Measurements from ENCODE around the gene PPP5C.
"Not testable (repeated sequence)": the region's sequence is repeated elsewhere in the genome, so short reads cannot be mapped to it uniquely, and the experiment has no call there.

PPP5C gene

DNA sequence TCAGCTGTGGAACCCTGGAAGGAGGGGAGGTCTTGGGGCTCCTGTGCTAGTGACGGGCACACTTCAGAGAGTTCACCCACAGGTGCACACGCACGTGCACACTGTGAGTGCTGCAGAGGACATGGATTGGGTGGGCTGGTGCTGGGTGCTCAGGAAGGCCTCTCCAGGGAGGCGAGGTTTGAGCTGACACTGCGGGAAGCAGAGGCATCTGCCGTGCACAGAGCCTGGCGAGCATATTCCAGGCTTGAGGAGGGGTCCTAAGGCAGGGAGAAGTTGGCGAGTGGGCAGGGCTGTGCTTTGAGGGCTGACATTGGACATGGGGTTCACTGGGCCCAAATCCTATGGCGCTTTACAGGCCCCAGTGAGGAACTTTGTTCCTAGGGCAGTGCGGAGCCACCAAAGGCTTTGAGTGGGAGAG is 40.8 kb downstream of the PPP5C start:
- DNase-seq, result no peak

DNA sequence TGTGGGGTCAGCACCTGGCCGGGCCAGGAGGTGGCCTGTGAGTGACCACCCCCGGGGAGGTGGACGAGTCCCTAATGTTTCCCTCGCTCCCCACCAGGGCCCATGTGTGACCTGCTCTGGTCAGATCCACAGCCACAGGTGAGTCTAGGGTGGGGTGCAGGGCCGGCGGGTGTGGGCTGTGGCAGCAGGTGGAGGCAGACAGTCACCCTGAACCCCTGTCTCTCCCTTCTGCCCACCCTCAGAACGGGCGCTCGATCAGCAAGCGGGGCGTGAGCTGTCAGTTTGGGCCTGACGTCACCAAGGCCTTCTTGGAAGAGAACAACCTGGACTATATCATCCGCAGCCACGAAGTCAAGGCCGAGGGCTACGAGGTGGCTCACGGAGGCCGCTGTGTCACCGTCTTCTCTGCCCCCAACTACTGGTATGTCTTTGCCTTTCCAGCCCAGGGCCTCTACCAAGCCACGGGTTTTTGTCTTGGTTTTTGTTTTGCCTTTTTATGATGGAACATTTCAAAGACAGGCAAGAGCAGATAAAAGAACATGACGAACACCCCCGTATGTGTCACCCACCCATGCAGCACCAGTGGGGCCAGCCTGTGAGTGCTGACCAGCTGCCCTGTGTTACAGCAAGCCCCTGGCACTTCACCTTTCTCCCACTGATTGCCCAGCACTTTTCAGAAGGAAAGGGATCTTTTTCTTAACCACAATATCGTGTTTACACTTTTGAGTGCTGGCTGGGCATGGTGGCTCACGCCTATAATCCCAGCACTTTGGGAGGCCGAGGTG is 41.6 kb downstream of the PPP5C start:
- no peak for DNase-seq

DNA sequence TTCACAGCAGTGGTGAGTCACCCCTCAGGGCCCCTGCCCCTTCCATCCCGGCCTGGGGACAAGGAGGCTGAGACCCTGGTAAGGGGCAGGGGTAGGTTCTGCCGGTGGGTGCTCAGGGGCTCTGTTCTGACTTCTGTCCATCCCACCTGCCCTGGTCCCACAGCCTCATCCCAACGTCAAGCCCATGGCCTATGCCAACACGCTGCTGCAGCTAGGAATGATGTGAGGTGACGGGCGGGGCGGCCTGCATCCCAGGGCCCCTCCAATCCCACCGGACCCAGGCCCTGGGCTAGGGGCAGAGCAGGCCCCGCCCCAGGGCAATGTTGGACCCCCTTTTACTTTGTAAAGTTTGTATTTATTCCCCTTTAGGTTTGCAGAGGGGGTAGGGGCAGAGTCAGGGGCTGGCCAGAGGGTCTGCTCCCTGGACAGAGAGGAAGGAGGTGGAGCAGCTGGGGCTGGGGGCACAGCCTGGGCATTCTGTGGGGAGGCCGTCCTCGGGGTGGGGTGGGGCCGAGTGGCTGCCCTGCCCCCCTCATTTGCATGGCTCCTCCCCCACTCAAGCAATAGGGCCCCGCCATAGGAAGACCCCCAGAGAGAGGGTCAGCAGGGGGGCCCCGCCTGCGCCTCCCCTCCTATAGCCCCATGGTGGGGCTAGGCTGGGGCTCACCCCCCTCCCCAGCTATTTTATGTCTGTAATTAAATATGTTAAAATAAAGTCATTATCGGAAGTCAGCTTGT is 43.4 kb downstream of the PPP5C start:
- DNase-seq, result no peak

DNA sequence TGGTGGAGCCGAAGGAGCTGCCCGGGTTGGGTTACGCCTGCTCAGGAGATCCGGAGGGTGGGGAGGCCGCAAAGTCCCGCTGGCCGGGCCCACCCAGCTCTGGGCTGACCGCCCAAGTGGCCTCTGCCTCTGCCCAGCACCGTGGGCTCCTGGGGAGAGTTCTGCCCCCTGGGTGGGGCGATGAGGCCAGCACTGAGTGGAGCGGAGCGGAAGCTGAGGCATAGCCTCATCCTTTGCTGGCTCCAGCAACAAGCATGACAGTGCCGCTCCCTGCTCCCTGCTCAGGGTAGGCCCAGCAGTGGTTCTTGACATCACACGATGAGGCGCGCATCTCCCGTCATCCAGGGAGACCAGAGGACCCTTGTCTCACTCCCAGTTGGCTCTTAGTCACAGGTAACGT is 44.0 kb downstream of the PPP5C start:
- DNase-seq, result no peak

DNA sequence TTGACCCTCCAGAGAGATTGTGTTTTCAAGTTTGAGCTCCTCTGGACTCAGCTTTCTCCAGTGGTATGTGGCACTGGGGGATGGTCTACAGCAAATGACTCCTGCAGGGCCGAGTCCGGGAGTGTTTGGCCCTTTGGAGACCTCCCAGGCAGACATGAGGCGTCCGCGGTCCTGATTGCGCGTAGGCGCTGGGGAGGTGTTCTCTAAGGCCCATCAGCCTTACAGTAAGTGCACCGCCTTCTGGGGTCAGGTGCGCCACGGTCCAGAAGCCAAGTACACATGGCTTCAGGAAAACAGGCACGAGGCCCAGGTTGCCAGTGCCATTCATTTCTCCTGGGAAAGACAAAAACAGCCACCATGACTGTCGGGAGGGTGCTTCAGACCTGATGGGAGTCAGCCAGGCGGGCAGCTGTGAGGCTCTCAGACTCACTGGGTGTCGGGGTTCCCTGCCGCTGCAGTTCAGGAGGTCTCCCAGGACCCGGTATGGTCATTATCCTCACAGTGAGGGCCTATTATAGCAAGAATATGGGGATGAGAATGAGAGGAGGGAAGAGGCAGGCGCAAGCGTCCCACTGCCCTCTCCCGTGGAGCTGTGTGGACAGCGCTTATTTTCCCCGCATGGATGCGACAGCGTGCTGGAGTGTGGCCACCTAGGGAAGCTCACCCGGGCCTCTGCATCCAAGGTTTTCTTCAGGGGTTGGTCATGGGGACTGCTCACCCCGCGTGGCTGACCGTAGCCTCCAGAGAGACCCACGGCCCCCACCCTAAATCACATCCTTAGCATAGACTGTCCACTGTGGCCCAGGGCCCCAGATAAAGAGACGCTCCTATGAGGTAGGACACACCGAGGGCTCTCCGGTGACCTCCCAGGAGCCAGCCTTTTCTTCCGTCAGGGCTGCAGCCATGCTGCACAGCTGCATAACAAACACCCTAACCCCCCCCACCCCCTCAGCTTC is 44.7 kb downstream of the PPP5C start:
- DNase-seq, result no peak

DNA sequence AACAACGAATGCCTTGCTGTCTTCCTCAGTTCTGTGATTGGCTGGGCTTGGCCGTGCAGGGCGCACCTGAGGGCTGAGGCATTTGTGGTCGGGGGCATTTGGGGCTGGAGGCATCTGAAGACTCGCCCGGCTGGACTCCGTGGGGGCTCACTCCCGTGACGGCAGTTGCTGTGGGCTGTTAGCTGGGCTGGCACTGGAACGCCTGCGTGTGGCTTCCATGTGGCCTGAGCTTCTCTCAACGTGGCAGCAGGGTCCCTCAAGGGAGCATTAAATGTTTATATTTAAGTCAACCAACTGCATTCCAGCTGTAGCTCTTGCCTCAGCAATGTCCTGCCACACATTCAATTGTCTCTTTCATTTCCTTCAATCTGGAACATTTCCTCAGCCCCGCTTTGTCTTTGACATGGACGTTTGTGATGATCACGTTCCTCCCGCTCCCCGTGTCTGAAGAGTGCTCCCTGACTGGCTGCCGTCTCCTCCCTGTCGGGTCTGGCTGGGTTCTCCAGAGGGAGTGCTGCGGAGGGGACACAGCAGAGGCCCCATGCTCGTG is 45.4 kb downstream of the PPP5C start:
- DNase-seq, result no peak

DNA sequence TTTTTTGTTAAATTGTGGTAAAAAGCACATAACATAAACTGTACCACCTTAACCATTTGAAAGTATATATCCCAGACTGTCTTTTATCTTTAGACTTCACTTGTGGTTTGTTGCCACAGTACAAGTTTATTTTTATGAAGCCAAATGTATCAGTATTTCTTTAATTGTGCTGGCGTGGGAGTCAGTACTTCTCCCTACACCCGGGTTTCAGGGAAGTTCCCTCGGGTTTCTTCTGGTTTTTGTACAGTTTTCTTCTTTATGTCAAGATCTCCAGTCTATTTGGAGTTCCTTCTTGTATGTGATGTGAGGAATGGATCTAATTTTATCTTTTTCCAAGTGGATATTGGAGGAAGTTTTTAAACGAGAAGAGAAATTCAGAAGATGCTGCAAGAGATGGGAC is 46.0 kb downstream of the PPP5C start:
- no peak for DNase-seq

DNA sequence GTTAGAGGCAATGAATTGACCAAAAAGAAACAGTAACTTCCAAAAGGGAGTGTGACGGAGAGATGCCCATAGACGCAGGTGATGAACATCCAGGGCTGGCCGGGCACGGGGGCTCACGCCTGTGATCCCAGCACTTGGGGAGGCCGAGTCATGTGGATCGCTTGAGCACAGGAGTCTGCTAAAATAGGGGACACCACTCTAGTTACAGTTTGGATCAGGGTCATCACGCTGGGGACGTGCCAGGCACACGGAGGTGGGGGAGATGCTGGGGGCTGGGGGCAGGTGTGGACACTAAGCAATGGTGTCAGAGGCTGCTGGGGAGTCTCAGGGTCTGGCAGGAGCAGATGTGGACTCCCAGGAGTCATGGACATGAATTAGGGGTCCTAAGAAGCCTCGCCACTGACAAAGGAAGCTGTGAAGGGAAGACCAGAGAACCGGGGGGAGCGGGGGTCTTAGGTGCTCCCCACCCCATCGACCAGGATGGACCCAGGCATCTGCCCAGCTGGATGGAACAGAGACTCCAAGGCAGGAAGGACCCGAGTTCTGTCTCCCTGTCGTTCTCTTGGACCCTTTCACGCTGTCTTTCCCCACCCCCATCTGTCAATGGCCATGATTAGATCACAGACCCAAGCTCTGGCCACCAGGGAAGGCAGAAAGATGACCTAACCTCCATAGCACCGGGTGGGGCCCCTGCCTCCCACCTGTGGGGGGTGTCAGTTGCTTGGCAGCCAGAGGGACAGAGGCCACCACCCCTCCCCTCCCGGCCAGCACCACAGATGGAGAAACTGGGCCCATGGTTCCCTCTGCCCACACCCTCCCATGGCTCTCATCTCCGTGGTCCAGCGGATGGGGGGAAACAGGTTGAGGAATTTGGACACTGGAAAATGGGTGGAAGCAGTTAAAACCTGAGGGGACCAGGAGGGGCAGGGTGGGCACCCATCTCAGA is 46.8 kb downstream of the PPP5C start:
- no peak for DNase-seq

DNA sequence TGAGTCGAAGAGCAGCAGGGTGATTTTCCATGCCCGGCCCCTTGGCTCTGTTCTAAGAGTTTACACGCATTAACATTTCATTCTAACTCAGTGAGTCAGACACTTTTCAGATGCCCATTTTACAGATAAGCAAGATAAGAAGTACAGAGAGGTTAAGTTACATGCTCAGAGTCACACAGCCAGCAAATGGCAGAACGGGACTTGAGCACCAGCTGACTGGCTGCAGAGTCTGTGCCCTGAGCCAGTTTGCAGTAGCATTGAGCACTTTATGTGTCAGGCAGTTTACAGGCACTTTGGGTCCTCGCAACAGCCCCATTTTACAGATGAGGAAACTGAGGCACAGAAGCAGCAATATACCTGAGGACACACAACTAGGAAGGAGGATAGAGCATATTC is 47.5 kb downstream of the PPP5C start:
- no peak for DNase-seq

DNA sequence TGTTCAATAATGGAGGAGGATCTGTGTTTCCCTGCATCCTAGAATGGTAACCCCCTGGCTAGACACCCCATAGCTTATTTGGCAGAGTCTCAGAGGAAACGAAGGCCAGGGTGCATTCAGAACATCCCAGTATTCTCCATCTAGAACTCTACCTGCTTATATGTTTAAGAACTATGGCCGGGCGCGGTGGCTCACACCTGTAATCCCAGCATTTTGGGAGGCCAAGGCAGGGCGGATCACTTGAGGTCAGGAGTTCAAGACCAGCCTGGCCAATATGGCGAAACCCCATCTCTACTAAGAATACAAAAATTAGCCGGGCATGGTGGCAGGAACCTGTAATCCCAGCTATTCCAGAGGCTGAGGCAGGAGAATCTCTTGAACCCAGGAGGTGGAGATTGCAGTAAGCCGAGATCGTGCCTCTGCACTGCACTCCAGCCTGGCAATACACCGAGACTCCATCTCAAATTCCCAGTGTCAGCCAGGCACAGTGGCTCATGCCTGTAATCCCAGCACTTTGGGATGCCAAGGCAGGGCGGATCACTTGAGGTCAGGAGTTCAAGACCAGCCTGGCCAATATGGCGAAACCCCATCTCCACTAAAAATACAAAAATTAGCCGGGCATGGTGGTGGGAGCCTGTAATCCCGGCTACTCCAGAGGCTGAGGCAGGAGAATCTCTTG is 51.1 kb downstream of the PPP5C start:
- DNase-seq, result not testable (repeated sequence)

DNA sequence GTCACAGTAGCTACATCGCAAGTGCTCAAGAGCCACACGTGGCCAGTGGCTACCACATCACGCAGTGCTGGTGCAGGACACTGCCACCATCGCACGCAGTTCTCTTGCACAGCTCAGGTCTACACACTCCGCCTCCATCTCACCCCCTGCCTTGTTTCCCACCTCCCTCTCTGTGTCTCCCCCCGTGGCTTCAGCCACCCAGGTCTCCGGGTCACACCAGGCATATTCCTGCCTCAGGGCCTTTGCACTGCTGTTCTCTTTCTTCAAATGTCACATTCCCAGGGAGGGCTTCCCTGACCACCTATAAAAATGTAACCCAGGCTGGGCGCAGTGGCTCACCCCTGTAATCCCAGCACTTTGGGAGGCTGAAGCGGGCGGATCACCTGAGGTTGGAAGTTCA is 55.8 kb downstream of the PPP5C start:
- DNase-seq, result no peak

DNA sequence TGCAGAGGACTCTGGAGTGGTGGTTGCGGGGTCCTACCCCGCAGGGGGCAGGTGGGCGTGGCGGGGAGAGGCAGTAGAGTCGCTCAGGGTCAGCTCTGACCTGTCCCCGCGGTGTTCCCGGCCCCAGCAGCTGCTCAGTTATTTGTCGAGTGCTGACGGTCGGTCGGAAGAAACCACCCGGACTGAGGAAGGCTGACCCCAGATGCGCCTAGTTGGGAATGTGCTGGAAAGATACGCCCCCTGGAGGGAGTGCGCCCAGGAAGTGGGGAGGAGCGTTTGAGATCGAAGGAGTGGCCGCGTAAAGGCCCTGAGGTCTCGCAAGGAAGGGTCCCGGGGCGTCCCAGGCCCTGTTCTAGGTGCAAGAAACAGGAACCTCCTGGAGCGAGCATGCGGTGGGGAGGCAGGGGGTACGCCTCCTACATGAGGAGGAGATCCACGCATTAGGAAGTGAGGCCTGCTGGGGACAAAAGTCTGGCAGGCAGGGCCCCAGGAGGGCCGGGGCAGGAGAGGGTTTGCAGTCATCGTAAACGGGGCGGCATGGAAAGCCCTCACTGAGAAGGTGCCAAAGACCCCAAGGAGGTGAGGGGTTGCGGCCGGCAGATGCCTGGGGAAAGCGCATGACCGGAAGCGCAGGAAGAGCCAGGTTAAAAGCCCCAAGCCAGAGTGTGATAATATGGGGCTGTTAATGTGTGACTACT is 57.3 kb downstream of the PPP5C start:
- DNase-seq, result no peak

DNA sequence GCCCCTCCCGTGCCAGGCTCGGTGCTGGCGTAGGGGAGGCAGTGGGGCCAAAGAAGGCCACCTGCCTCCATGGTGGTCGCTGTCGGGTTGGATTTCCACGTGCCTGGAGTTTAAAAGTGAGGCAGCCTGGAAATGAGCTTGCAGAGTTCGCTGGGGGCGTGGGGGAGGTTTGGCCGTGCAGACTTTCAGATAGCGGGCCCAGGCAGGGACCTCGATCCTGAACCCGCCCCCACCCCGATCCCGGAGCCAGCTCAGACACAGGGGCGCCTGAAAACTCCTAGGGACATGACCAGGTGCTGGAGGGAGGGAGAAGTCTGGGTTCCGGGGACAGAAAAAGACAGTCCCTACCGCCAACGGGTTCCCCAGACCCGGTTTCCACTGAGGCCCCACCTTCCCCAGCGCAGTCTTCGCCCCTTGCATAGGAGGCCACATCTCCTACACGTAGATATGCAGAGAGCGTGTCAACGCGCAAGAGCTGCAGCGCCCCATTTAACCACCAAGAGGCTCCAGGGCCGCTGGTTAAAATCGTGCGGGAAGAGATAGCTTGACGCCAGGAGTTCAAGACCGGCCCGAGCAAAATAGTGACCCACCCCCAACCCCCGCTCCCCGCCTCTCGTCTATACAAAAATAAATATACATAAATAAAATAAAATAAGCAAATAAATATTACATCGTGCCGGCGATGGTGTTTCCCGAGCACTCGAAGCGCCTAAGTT is 58.0 kb downstream of the PPP5C start:
- DNase-seq, result no peak

DNA sequence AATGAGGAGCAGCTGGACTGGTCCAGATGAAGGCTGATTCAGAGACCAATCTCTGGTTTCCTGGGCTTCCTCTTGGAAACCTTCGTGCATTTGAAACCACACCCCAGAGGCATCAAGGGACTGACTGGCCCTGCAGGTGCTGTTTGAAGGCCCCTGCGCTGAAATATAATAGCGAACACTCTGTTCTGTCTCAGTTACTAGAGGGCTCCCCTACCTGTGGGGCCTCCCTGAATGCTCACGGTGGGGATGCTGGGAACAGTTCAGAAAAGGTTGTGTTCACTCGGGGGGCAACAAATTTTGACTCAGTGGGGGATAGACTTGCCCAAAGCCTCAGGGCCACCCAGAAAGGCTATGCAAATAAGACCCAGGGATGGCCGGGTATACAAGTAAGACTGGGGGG is 60.1 kb downstream of the PPP5C start:
- no peak for DNase-seq

DNA sequence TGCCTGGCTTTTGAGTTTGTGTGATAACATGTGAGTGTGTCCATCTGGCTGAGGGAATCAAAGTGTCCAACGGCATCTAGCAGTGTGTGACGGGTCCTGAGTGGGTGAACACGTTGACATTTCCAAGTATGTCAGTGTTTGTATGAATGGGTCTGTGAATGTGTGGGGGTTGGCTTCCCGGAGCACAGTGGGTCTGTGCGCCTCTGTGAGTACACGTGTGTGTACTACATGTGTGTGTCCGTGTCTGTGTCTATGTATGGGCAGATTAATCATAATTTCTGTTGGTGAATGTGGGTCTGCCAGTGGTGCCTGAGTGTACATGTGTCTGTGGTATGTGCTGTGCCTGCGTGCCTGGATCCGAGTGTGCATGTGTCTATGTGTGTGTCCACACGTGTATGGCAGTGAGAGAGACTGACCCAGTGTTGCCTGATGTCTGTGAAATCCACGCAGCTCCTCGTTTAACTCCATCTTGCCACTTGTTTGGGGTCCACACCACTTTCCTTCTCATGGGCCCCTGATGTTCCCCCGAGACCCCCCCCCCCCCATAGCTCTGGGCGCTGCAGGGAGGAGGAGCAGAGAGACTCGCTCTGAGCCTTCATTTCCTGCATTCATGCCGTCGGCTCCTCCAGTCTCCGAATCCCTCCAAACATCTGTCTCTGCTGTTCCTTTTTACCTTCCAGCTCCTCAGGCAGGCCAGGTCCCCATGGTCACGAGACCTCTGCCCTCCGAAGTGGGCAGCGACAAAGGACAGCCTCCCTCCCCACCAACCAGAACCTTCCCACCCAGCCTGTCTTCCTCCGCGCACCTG is 61.2 kb downstream of the PPP5C start:
- no peak for DNase-seq

DNA sequence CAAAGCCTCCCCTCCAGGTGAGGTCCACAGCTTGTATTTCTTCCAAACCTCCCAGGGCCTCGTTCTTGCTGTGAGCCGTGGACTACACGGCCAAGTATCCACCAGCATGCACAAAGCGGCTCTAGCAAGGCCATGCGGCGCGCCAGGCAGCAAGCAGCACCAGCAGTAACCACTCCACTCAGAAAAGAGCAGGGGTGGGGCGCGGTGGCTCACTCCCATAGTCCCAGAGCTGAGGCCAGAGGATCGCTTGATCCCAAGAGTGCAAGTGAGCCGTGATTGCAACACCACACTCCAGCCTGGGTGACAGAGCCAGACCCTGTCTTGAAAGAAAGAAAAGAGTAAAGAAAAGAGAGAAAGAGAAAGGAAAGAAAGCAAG is 61.8 kb downstream of the PPP5C start:
- no peak for DNase-seq

DNA sequence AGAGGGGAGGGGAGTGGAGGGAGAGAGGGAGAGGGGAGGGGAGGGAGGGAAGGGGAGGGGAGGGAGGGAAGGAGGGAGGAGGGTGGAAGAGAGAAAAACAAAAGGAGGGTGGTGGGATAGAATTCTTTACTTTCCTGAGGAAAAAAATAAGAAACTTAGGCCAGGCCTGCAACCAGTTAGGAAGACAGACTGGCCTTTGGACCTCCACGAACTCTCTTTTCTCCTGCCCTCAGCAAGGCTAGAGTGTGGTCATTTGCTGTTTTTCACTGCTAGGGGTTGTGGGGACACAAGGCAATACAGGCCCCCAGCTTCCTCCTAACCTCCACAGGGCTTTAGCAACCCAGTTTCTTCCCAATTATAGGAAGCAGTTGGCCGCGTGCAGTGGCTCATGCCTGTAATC is 62.3 kb downstream of the PPP5C start:
- DNase-seq, result no peak

DNA sequence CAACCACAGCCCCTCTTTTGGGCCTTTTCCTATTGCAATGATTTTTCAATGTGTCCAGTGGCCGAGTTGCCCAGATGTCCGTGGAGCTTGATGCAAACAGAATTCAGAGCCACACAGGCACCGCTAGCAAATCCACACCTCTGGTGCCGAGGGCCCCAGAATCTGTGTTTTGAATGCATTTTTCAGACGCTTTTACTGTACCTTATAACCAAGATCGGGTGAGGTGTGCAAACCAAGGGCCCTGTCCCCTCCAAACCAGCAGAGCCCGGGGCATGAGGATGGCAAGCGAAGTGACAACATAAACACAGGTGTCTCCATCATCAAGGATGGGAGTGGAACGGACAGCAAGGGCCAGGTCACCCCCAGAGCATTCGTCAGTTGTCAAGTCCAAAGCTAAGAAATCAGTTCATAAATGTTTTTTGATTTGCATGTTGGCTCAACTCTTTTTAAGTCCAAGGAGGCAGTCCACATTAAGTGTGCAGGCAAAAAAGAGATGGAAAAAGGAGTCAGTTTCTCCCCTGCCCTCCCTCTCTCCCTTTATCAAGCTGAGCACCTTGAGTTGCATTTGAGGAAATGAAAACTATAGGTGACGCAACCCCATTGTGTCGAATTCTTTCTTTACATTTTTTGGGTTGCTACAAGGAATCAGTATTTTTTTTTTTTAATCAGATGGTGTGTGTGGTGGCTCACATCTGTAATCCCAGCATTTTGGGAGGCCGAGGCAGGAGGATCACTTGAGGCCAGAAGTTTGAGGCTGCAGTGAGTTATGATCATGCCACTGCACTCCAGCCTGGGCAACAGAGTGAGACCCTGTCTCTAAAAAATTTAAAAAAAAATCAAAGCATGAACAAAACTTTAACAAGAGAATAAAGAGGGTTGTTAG is 63.6 kb downstream of the PPP5C start:
- DNase-seq, result no peak

All from NCI-H1092 treated with DMSO at 0.1 percent for 48 hours (cell line).